ENCODE data around the gene IAH1.

DNA sequence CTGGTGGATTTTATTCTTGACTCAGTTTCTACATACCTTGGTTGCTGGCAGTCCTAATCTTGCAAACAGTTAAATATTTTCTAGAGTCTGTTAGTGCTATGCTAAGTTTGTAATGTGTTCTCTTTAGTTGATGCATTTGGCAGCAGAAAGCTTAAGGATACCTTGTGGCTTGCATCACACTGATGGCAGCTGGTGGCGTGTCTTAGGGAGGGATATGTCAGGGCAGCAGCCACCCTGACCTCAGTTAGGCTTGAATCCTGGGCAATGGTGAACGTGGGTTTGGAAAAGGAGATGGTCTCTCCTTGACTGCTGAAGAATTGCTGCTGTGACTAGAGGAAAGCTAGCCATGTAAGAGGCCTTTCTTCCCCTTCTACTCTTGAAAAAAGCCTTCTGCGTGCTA is 4.2 kb downstream of the IAH1 start:
- no peak for TF ChIP-seq EZH2phosphoT487 (IDR thresholded peaks at IDR 0.05; ENCODE audit: borderline replicate concordance, low read length)
- TF ChIP-seq CTCF (IDR thresholded peaks at IDR 0.05; ENCODE audit: low read depth, low read length, poor library complexity, severe bottlenecking), result no peak
